GM19328 (cell line): Measurements from ENCODE around the gene RABGAP1.

Experiments
- ATAC-seq: cut with Tn5 transposase; IDR thresholded peaks from one replicate; pipeline ENCODE4 v1.9.1; 2021; ENCODE audit warnings: mild to moderate bottlenecking, moderate library complexity; ENCODE audit not compliant: unreplicated experiment

Gene RABGAP1

DNA sequence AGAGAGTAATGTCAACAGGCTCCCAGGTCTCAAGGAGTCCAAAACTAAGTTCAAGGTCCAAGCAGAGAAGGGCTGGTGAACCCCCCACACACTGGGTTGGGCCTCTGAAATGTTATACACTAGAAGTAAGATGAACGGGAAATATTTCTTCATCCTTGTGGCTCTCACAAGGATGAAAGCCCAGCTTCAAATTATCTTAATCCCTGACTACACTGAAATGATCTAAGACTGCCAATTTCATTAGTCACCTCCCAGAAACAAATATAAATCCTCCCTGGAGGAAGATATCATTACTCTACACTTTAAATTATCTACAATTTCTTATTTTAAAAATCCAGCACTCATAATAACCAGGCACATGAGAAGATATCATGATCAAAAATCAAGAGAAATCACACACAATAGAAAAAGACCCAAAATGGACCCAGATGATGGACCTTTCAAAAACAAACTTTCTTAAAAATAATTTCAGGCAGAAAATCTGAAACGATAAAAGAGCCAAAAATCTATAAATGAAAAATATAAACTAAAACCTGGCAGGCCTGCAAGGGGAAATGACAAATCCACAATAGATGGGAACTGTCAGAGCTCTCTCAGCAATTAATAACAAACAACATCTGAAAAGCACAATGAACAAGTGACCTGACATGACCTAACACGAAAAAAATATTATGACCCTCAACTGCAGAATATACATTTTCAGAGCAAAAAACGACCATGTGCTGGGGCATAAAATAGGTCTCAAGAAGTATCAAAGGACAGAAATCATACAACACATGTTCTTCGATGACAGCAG is 210.1 kb downstream of the RABGAP1 start:
- no peak for ATAC-seq
